ENCODE results near the gene CABP4. TPM values are rescaled to one million over a fixed set of nuclear protein-coding genes. Genes with fewer than 3 reads are reported as not detected.

The CABP4 gene
- total and polyA plus RNA-seq, 10 of the 15 experiments (the other 5 are each of a cell fraction or from before 2014, with no cell fraction given): 0.04 to 0.41 (median 0.14) TPM; not detected in 2

- no peak overlapping the region; the same call in 1 of the 2 replicates for H2AFZ ChIP-seq (ENCODE audit: control insufficient read depth, low read depth, low read length)
- no peak for FAIRE-seq
These were observed 35.0 kb upstream of the CABP4 start for GRCh38 chr11:67420147-67420645.

More at GRCh38 chr11:67420147-67420645, 35.0 kb upstream of the CABP4 start:
- peaks cover 2% of the 10 kb centered on the region; the same call in 1 of the 2 replicates for H3K4me1 ChIP-seq (ENCODE audit: control insufficient read depth, insufficient read depth, low read length)
- H4K20me1 ChIP-seq (ENCODE audit: control insufficient read depth, insufficient read depth): no peaks in the 10 kb centered on the region
- intact Hi-C loops (cut with micrococcal nuclease; ENCODE audit: unreplicated experiment) (no loop called here), in situ Hi-C loops (cut with MboI) (no loop called here)
- CTCF ChIA-PET: interaction anchor here (1.0 to 1.6 kb wide), 4 partner anchors 13 to 49 kb away, joined by 4 to 5 read pairs (median 4); partner anchors contain the start of genes PTPRCAP and TMEM134
- peak overlapping the region; percentile 91 for H3K4me2 ChIP-seq (ENCODE audit: control insufficient read depth, insufficient read depth)
- POLR2A ChIA-PET: interaction anchor here (0.5 to 3.9 kb wide), 11 partner anchors 12 to 676 kb away, joined by 3 to 28 read pairs (median 6); partner anchors contain the start of genes PPP1CA, PTPRCAP and TBC1D10C
- no peaks in the 10 kb centered on the region for H3K9me3 ChIP-seq (replicated peaks; ENCODE audit: control insufficient read depth, insufficient read depth, low read length)
- RAD21 ChIA-PET (ENCODE audit: unreplicated experiment): interaction anchor here (0.9 to 2.4 kb wide), 7 partner anchors 15 to 66 kb away, joined by 3 to 8 read pairs (median 4); partner anchors contain the start of genes POLD4, PPP1CA and RAD9A
- DNase-seq (ENCODE audit: low read depth, low spot score) (no peak), ATAC-seq (no peak)
- H3K9ac ChIP-seq (ENCODE audit: control insufficient read depth, insufficient read depth, low read length): peak overlapping the region; percentile 21; the same call in 1 of the 2 replicates
- peaks cover 0 to 4% of the 10 kb centered on the region in 2 experiments; a peak in 3 of 4 replicates for H3K27me3 ChIP-seq (replicated peaks in 1 of 2; ENCODE audit: control insufficient read depth in 2 of 2, insufficient read depth in 2 of 2, low read length in 1 of 2)
- H3K27ac ChIP-seq (ENCODE audit: control insufficient read depth, insufficient read depth): no peak overlapping the region
- SMC1A ChIA-PET (ENCODE audit: uncharacterized antibody, unreplicated experiment): interaction anchor here (0.9 to 1.5 kb wide), 6 partner anchors 8 to 69 kb away, joined by 3 to 7 read pairs (median 3); partner anchors contain the start of gene TBC1D10C
- no peaks in the 10 kb centered on the region for H3K36me3 ChIP-seq (ENCODE audit: control insufficient read depth in 2 of 2, insufficient read depth in 2 of 2, low read length in 1 of 2)
- no peaks in the 10 kb centered on the region for H3K79me2 ChIP-seq (ENCODE audit: control insufficient read depth, insufficient read depth, low read length)
- peak overlapping the region; percentile 71 for H3K4me3 ChIP-seq
- TF ChIP-seq TCF3 (IDR thresholded peaks at IDR 0.05; ENCODE audit: borderline replicate concordance, insufficient read depth, low read depth, low read length) (0 out of 2 replicates have a peak, but pooled peaks have one; percentile 18), NR2C1 (IDR thresholded peaks at IDR 0.05) (no peak), NFXL1 (IDR thresholded peaks at IDR 0.05; ENCODE audit: borderline replicate concordance) (no peak), RUNX3 (IDR thresholded peaks at IDR 0.05; ENCODE audit: low read length) (peak; percentile 6; the same call in 1 of the 2 replicates), ZBTB11 (CRISPR knock-in tag; IDR thresholded peaks at IDR 0.05) (no peak), ZNF687 (IDR thresholded peaks at IDR 0.05) (no peak), TAF1 (IDR thresholded peaks at IDR 0.05; ENCODE audit: borderline replicate concordance, low read depth, low read length) (no peak), POU2F2 (IDR thresholded peaks at IDR 0.05; ENCODE audit: borderline replicate concordance, low read depth, low read length) (no peak), STAT1 (conservative IDR thresholded peaks at IDR 0.05) (no peak)
- 33% methylated on average over 15 of the region's 15 CpGs for WGBS (ENCODE audit: insufficient coverage, insufficient replicate concordance, low lambda C conversion rate, missing lambda C conversion rate)
- no TSS peak for BruUV-seq (replicated peaks)

Data from GM12878 (cell line).